DMS79 treated with DMSO at 0.1 percent for 48 hours (cell line): ENCODE data around the gene TMCO4.
"Not testable (repeated sequence)": the region's sequence is repeated elsewhere in the genome, so short reads cannot be mapped to it uniquely, and the experiment has no call there.

Experiments used
- DNase-seq: peaks from one replicate; lab custom pipeline; 2025; lab: John Stamatoyannopoulos, UW

The TMCO4 gene

GRCh38 chr1:19799230-19800075, at the start of gene TMCO4:
Gene TMCO4, minus strand, starts transcription at chr1:19799916. Its CDS starts 19,158 bp downstream, at chr1:19780758.
- DNase-seq = peak; percentile 7

GRCh38 chr1:19849307-19849706, 49.6 kb upstream of the TMCO4 start:
- not testable (repeated sequence) for DNase-seq

- DNase-seq = not testable (repeated sequence)
Observed at GRCh38 chr1:19847334-19847733, 47.6 kb upstream of the TMCO4 start.

GRCh38 chr1:19846338-19846737, 46.6 kb upstream of the TMCO4 start:
- no peak for DNase-seq

- DNase-seq = no peak
Observed at GRCh38 chr1:19845555-19845954, 45.8 kb upstream of the TMCO4 start.

GRCh38 chr1:19844731-19845495, 45.2 kb upstream of the TMCO4 start:
- no peak for DNase-seq

GRCh38 chr1:19840228-19840627, 40.5 kb upstream of the TMCO4 start:
- no peak for DNase-seq

- DNase-seq = no peak
Observed at GRCh38 chr1:19837866-19838265, 38.1 kb upstream of the TMCO4 start.

- no peak for DNase-seq
Observed at GRCh38 chr1:19835578-19835977, 35.9 kb upstream of the TMCO4 start.

- no peak for DNase-seq
Observed at GRCh38 chr1:19831441-19831840, 31.7 kb upstream of the TMCO4 start.

GRCh38 chr1:19828546-19828945, 28.8 kb upstream of the TMCO4 start:
- no peak for DNase-seq

GRCh38 chr1:19825298-19825697, 25.6 kb upstream of the TMCO4 start:
- DNase-seq = no peak

GRCh38 chr1:19824541-19824940, 24.8 kb upstream of the TMCO4 start:
- DNase-seq = no peak

- no peak for DNase-seq
Observed at GRCh38 chr1:19824036-19824435, 24.3 kb upstream of the TMCO4 start.

GRCh38 chr1:19819701-19820100, 20.0 kb upstream of the TMCO4 start:
- no peak for DNase-seq

- DNase-seq = no peak
Observed at GRCh38 chr1:19818324-19818723, 18.6 kb upstream of the TMCO4 start.

- no peak for DNase-seq
Observed at GRCh38 chr1:19817160-19817559, 17.4 kb upstream of the TMCO4 start.

- not testable (repeated sequence) for DNase-seq
Observed at GRCh38 chr1:19816737-19817086, 17.0 kb upstream of the TMCO4 start.

- DNase-seq = peak; percentile 88
Observed at GRCh38 chr1:19815801-19816736, 16.4 kb upstream of the TMCO4 start.

- peak; percentile 80 for DNase-seq
Observed at GRCh38 chr1:19814681-19815503, 15.2 kb upstream of the TMCO4 start, which contains the start of gene RNF186. Gene RNF186, minus strand, starts transcription at chr1:19815283. Its CDS starts 182 bp downstream, at chr1:19815101.

GRCh38 chr1:19814244-19814661, 14.5 kb upstream of the TMCO4 start:
- no peak for DNase-seq
